SW480 (cell line): ENCODE measurements around the gene NGEF.

ENCODE experiments used
- DNase-seq: peaks from one replicate; pipeline ENCODE4 v3.0.0-alpha.2; 2016; ENCODE audit warnings: low spot score

NGEF gene

DNA sequence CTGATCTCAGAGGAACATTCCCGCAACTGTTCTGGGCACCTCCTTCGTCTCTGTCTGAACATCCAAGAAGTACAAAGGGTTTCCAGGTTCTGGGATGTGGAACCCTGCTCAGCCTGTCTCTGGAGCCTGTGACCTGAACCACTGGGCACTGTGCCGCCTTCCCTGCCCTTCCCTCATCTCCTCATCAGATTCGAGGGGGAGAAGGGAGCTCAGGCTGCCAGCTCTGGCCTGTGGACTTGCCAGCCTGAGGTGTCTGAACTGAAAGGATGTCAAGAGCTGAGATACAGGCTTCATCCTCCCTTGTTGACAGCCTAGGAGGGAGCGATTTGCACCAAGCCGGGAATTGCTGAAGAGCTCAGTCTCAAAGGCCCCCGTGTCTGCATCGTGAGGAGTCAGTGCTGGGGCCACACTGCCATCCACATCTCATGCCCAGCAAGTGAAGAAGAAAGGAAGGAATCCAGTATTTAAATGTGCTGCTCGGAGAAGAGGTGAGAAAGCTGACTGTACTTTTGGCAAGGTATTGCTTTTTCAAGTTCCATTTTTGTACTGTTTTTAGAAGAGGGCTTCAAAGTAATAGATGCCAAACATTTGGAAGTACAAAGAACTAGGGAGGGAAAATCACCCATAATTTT, 32.0 kb upstream of the NGEF start:
- no peak for DNase-seq

GRCh38 chr2:233042549-233042948, 29.5 kb upstream of the NGEF start:
- DNase-seq, result no peak

GRCh38 chr2:233041722-233042323, 28.8 kb upstream of the NGEF start:
- DNase-seq, result no peak

DNA sequence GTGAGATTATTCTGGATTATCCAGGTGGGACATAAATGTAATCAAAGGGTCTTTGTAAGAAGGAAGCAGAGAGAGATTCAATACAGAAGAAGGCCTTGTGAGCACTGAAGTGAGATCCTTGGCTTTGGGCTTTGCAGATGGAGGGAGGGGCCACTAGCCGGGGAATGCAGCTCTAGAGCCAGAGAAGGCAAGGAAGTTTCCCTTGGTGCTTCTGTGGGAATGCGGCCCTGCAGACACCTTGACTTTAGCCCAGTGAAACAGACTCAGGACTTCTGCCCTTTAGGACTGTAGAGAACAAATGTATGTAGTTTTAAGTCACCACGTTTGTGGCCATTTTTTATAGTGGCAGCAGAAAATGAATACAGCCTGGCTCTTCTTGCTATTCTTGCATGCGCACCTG, 27.5 kb upstream of the NGEF start:
- DNase-seq, result no peak

GRCh38 chr2:233039846-233040530, 26.9 kb upstream of the NGEF start:
- DNase-seq, result no peak

DNA sequence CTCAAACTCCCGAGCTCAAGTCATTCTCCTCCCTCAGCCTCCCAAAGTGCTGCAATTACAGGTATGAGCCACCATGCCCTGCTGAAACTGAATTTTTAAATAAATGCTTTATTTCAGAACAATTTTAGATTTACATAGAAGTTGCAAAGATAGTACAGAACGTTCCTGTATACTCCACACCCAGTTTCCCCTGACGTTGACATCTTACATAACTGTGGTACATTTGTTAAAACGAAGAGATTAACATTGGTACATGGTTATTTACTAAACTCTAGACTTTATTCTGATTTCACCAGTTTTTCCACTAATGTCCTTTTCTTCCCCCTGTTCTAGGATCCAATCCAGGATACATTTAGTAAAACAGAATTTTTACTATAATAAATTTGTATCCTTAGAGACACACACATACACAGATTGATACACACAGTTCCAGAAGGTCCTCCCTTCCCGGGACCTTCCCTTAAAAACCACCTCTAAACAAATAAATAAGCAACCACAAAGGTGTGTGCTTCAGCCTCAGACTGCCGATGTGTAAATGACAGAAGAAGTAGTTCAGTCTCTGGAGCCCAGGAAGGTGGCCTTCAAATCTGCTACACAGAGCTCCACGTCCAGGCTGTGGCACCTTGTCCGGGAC, 26.3 kb upstream of the NGEF start:
- DNase-seq, result peak; percentile 52

- DNase-seq, result no peak
Measured at GRCh38 chr2:233037078-233037477, 24.0 kb upstream of the NGEF start.

DNA sequence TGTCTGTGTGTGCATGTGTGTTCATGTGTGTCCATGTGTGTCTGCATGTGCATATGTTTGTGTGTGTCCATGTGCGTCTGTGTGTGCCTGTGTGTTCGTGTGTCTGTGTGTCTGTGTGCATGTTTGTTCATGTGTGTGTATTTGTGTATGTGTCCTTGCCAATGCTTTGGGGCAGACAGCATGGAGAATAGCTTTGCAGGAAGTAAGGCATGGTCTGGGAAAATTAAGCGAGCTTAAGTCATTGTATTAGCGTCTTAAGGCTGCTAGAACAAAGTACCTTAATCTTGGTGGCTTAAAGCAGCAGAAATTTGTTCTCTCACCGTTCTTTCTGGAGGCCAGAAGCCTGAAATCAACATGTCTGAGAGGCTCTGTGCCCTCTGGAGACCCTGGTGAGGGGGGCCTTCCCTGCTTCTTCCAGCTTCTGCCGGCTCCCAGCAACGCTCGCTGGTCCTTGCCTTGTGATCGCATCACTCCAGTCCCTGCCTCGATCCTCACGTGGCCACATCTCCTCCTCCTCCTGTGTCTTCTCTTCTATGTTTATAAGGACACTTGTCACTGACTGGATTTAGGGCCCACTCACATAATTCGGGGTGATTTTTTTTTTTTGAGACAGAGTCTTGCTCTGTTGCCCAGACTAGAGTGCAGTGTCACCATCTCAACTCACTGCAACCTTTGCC, 23.2 kb upstream of the NGEF start:
- no peak for DNase-seq

DNA sequence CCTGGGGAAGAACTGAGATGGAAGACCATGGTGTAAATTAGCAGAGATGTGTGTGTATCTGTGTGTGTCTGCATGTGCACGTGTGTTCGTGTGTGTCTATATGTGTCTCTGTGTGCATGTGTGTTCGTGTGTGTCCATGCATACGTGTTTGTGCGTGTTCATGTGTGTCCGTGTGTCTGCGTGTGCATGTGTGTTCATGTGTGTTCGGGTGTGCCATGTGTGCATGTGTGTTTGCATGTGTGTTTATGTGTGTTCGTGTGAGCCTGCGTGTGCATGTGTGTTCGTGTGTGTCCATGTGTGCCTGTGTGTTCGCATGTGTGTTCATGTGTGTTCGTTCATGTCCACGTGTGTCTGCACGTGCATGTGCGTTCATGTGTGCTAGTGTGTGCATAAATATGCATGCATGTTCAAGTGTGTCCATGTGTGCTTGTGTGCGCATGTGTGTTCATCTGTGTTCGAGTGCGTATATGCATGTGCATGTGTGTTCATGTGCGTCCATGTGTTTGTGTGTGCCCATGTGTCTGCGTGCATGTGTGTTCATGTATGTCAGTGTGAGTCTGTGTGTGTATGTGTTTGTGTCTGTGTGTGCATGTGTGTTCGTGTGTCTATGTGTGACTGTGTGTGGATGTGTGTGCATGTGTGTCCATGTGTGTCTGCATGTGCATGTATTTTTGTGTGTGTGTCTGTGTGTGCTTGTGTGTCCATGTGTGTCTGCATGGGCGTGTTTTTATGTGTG, 22.5 kb upstream of the NGEF start:
- no peak for DNase-seq

DNA sequence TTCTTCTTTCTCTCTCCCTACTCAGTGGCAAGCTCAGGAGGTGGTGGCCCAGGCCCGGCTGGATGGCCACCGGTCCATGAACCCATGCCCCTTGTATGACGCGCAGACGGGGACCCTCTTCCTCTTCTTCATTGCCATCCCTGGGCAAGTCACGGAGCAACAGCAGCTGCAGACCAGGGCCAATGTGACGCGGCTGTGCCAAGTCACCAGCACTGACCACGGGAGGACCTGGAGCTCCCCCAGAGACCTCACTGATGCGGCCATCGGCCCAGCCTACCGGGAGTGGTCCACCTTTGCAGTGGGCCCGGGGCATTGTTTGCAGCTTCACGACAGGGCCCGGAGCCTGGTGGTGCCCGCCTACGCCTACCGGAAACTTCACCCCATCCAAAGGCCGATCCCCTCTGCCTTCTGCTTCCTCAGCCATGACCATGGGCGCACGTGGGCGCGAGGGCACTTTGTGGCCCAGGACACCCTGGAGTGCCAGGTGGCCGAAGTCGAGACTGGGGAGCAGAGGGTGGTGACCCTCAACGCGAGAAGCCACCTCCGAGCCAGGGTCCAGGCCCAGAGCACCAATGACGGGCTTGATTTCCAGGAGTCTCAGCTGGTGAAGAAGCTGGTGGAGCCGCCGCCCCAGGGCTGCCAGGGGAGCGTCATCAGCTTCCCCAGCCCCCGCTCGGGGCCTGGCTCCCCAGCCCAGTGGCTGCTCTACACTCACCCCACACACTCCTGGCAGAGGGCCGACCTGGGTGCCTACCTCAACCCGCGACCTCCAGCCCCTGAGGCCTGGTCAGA, 21.2 kb upstream of the NGEF start:
- no peak for DNase-seq

GRCh38 chr2:233033672-233034071, 20.6 kb upstream of the NGEF start:
- DNase-seq, result no peak

GRCh38 chr2:233032551-233033320, 19.7 kb upstream of the NGEF start, which contains the start of gene NEU2:
Gene NEU2, plus strand, starts transcription at chr2:233032672. Its CDS starts 0 bp downstream, at chr2:233032672.
- no peak for DNase-seq

GRCh38 chr2:233031556-233032500, 18.8 kb upstream of the NGEF start:
- no peak for DNase-seq

DNA sequence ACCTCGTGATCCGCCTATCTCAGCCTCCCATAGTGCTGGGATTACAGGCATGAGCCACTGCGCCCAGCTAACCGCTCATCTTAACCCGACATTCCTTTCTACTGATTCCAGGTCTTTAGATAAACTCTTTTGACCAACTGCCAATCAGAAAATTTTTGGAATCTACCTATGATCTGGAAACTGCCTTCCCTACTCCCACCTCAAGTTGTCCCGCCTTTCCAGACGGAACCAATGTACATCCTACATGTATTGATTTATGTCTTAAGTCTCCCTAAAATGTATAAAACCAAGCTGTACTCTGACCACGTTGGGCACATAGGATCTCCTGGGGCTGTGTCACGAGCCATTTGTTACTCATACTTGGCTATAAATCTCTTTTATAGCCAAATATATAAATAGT, 16.3 kb upstream of the NGEF start:
- DNase-seq, result no peak

GRCh38 chr2:233026198-233026813, 13.2 kb upstream of the NGEF start:
- peak; percentile 41 for DNase-seq

- no peak for DNase-seq
Measured at GRCh38 chr2:233025706-233026105, 12.7 kb upstream of the NGEF start.

DNA sequence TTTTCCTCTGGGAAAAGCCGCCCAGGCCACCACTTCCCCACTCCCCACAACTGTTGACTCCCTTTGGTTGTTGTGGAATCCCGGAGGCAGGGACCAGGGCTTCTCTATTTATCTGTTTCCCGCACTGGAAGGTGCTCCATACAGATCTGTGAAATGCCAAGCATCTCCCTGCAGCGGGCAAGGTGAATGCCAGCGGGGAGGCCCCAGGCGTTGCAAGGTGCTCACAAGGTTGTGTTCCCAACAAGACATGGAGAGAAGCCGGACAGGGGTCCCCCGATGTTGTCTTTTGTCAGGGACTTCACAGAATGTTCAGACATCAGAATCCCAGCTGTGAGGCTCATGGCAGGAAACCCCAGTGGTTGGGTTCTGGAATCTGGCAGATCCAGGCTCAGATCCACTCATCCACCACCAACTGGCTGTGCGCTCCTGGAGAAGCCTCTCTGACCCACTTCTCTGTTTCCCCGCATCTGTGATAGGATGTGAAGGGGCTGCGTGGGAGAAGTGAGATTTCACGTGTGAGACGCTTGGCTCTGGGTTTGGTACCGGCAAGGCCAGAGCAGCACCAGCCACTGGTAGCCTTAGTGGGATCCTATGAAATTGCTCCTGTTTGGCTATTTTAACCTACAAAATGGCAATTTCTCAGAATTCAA, 10.8 kb upstream of the NGEF start:
- no peak for DNase-seq
